GM23248 (cell line): ENCODE measurements around the gene MCFD2. TPM values are rescaled to one million over a fixed set of nuclear protein-coding genes. Genes with fewer than 3 reads are reported as not detected.

Experiments
- DNase-seq: peaks from one replicate; pipeline ENCODE4 v3.0.0-alpha.2; 2015
- H2AFZ ChIP-seq: fragments of 200-600 bp; sonication (generic); 2 replicates; pipeline ENCODE4 v1.6.1; 2016; ENCODE audit warnings: antibody characterized with exemption
- H3F3A ChIP-seq: fragments of 200-600 bp; sonication (generic); 2 replicates; pipeline ENCODE4 v1.6.1; 2016; ENCODE audit warnings: mild to moderate bottlenecking, antibody characterized with exemption, mixed run types; ENCODE audit not compliant: insufficient read depth
- H3K27ac ChIP-seq: fragments of 200-600 bp; sonication (generic); 2 replicates; pipeline ENCODE4 v1.5.1; 2016; ENCODE audit warnings: mild to moderate bottlenecking
- H3K27me3 ChIP-seq: fragments of 200-600 bp; sonication (generic); replicated peaks from 2 replicates; pipeline ENCODE4 v1.6.1; 2016; ENCODE audit warnings: mild to moderate bottlenecking; ENCODE audit not compliant: insufficient read depth
- H3K36me3 ChIP-seq: fragments of 200-600 bp; sonication (generic); 2 replicates; pipeline ENCODE4 v1.6.1; 2016; ENCODE audit warnings: low read depth, mild to moderate bottlenecking
- H3K4me1 ChIP-seq: fragments of 200-600 bp; sonication (generic); 2 replicates; pipeline ENCODE4 v1.6.1; 2016; ENCODE audit warnings: mild to moderate bottlenecking; ENCODE audit not compliant: insufficient read depth
- H3K4me2 ChIP-seq: fragments of 200-600 bp; sonication (generic); one replicate; pipeline ENCODE4 v1.6.1; 2016; ENCODE audit warnings: mild to moderate bottlenecking; ENCODE audit not compliant: unreplicated experiment
- H3K4me3 ChIP-seq: fragments of 200-600 bp; sonication (generic); 2 replicates; pipeline ENCODE4 v1.5.1; 2016; ENCODE audit warnings: mild to moderate bottlenecking
- H3K79me2 ChIP-seq: fragments of 200-600 bp; sonication (generic); 2 replicates; pipeline ENCODE4 v1.6.1; 2016; ENCODE audit warnings: mild to moderate bottlenecking; ENCODE audit not compliant: insufficient read depth
- H3K9ac ChIP-seq: fragments of 200-600 bp; sonication (generic); 2 replicates; pipeline ENCODE4 v1.6.1; 2016; ENCODE audit warnings: mild to moderate bottlenecking
- H3K9me2 ChIP-seq: fragments of 200-600 bp; sonication (generic); 2 replicates; pipeline ENCODE4 v1.6.1; 2016; ENCODE audit warnings: mixed run types, mild to moderate bottlenecking, moderate library complexity; ENCODE audit not compliant: insufficient read depth
- H3K9me3 ChIP-seq: fragments of 200-600 bp; sonication (generic); one replicate; pipeline ENCODE4 v1.6.1; 2017; ENCODE audit warnings: low read depth
- H4K20me1 ChIP-seq: fragments of 200-600 bp; sonication (generic); 2 replicates; pipeline ENCODE4 v1.6.0; 2016; ENCODE audit not compliant: insufficient read depth
- EZH2 ChIP-seq: fragments of 200-600 bp; sonication (generic); IDR thresholded peaks from 2 replicates; pipeline ENCODE4 v1.6.1; 2018; ENCODE audit warnings: antibody characterized with exemption, mild to moderate bottlenecking; ENCODE audit not compliant: insufficient read depth, poor library complexity, severe bottlenecking
- EZH2phosphoT487 ChIP-seq: fragments of 200-600 bp; sonication (generic); IDR thresholded peaks from 2 replicates; pipeline ENCODE4 v1.6.1; 2018; ENCODE audit warnings: antibody characterized with exemption, moderate library complexity, mild to moderate bottlenecking, low read depth; ENCODE audit not compliant: insufficient read depth
- WGBS, 2 experiments: methylation state at CpG; one replicate each; pipeline ENCODE4 v1.1.6; 2015 to 2017; ENCODE audit warnings: low lambda C conversion rate in 2 of 2, low coverage in 1 of 2; ENCODE audit errors: missing lambda C conversion rate in 2 of 2; 5-methylcytosine and 5-hydroxymethylcytosine counted together
- in situ Hi-C: fragments of 300-500 bp; cut with MboI; formaldehyde crosslinking; loops from 2 replicates; pipeline ENCODE4 v1.15.0; 2020
- polyA plus RNA-seq: library from polyadenylated mRNA; unstranded; fragments of >200 nt; fragmentation: Nextera tagmentation; extraction: Ambion mirVana; gene quantifications from 2 replicates; pipeline ENCODE4 v1.2.1, GENCODE V29; 2016
- total RNA-seq: library from RNA; depleted of rRNA; stranded (reverse); fragments of >200 nt; shearing (Covaris generic); gene quantifications from 2 replicates; pipeline ENCODE4 v1.2.3, GENCODE V29; 2014

The MCFD2 gene
- total and polyA plus RNA-seq, 2 experiments from 2014 or later: 298 to 310 TPM

- in situ Hi-C loops: no loop called here
- Histone ChIP-seq H3K27ac (0 out of 2 replicates have a peak overlapping the region, but pooled peaks have one; percentile 0), H3K4me3 (no peak overlapping the region), H3K9me3 (no peaks in the 10 kb centered on the region), H3K79me2 (peaks cover 45% of the 10 kb centered on the region), H3K9me2 (no peaks in the 10 kb centered on the region), H3K4me1 (no peaks in the 10 kb centered on the region), H3F3A (peaks cover 28% of the 10 kb centered on the region), H3K9ac (no peak overlapping the region), H4K20me1 (no peaks in the 10 kb centered on the region), H3K27me3 (no peaks in the 10 kb centered on the region), H2AFZ (no peak overlapping the region), H3K36me3 (peaks cover 32% of the 10 kb centered on the region), H3K4me2 (no peak overlapping the region)
- no peak for TF ChIP-seq EZH2
- TF ChIP-seq EZH2phosphoT487: no peak
- no peak for DNase-seq
Observed at GRCh38 chr2:46902465-46902864, 13.1 kb downstream of the MCFD2 start.

- Histone ChIP-seq H4K20me1 (no peaks in the 10 kb centered on the region), H3K9me3 (no peaks in the 10 kb centered on the region), H3K27ac (no peak overlapping the region), H3F3A (peaks cover 28% of the 10 kb centered on the region), H3K9ac (no peak overlapping the region), H3K4me3 (no peak overlapping the region), H3K79me2 (peaks cover 36% of the 10 kb centered on the region), H2AFZ (no peak overlapping the region), H3K4me1 (no peaks in the 10 kb centered on the region), H3K27me3 (no peaks in the 10 kb centered on the region), H3K9me2 (no peaks in the 10 kb centered on the region), H3K36me3 (peaks cover 24% of the 10 kb centered on the region), H3K4me2 (no peak overlapping the region)
- in situ Hi-C loops: no loop called here
- TF ChIP-seq EZH2phosphoT487 (no peak), EZH2 (no peak)
- WGBS, 2 experiments: 92 to 96% methylated on average over 2 of the region's 2 CpGs
- DNase-seq: no peak
Observed at GRCh38 chr2:46901611-46902010, 14.0 kb downstream of the MCFD2 start.

GRCh38 chr2:46900381-46900780 is 15.2 kb downstream of the MCFD2 start:
- Histone ChIP-seq H3K4me1 (no peaks in the 10 kb centered on the region), H3K9ac (no peak overlapping the region), H4K20me1 (no peaks in the 10 kb centered on the region), H3F3A (peaks cover 28% of the 10 kb centered on the region), H3K27ac (no peak overlapping the region), H3K27me3 (no peaks in the 10 kb centered on the region), H3K4me3 (no peak overlapping the region), H2AFZ (no peak overlapping the region), H3K36me3 (peaks cover 15% of the 10 kb centered on the region), H3K9me3 (no peaks in the 10 kb centered on the region), H3K79me2 (peaks cover 25% of the 10 kb centered on the region), H3K9me2 (no peaks in the 10 kb centered on the region), H3K4me2 (no peak overlapping the region)
- no peak for DNase-seq
- 54 to 60% methylated on average over 3 of the region's 3 CpGs for WGBS, 2 experiments
- in situ Hi-C loops: no loop called here
- no peak for TF ChIP-seq EZH2
- no peak for TF ChIP-seq EZH2phosphoT487

- in situ Hi-C loops: no loop called here
- H3K79me2 ChIP-seq: peaks cover 12% of the 10 kb centered on the region
- H3K4me3 ChIP-seq: no peak overlapping the region
- 94 to 97% methylated on average over 17 of the region's 17 CpGs for WGBS, 2 experiments
- TF ChIP-seq EZH2 (no peak), EZH2phosphoT487 (no peak)
- no peak overlapping the region for H3K27ac ChIP-seq
- H3K9me2 ChIP-seq: no peaks in the 10 kb centered on the region
- H3K9me3 ChIP-seq: no peaks in the 10 kb centered on the region
- peaks cover 3% of the 10 kb centered on the region; the same call in 1 of the 2 replicates for H3K36me3 ChIP-seq
- no peak overlapping the region for H3K9ac ChIP-seq
- H3K4me2 ChIP-seq: no peak overlapping the region
- no peaks in the 10 kb centered on the region for H3K27me3 ChIP-seq
- H3F3A ChIP-seq: peaks cover 28% of the 10 kb centered on the region
- no peak overlapping the region for H2AFZ ChIP-seq
- no peaks in the 10 kb centered on the region for H4K20me1 ChIP-seq
- H3K4me1 ChIP-seq: no peaks in the 10 kb centered on the region
- DNase-seq: no peak
Observed at GRCh38 chr2:46899053-46899452, 16.6 kb downstream of the MCFD2 start.

GRCh38 chr2:46898024-46898423 is 17.6 kb downstream of the MCFD2 start:
- no peaks in the 10 kb centered on the region for H3K36me3 ChIP-seq
- no peaks in the 10 kb centered on the region for H4K20me1 ChIP-seq
- no peak for DNase-seq
- no peak overlapping the region for H3K4me2 ChIP-seq
- peaks cover 34% of the 10 kb centered on the region for H3F3A ChIP-seq
- no peaks in the 10 kb centered on the region for H3K4me1 ChIP-seq
- no peaks in the 10 kb centered on the region for H3K9me2 ChIP-seq
- no peak overlapping the region for H2AFZ ChIP-seq
- in situ Hi-C loops: no loop called here
- no peak overlapping the region for H3K4me3 ChIP-seq
- no peaks in the 10 kb centered on the region for H3K27me3 ChIP-seq
- H3K27ac ChIP-seq: no peak overlapping the region
- no peaks in the 10 kb centered on the region for H3K9me3 ChIP-seq
- H3K79me2 ChIP-seq: peaks cover 4% of the 10 kb centered on the region
- TF ChIP-seq EZH2 (no peak), EZH2phosphoT487 (no peak)
- no peak overlapping the region for H3K9ac ChIP-seq
- WGBS, 2 experiments: 78 to 81% methylated on average over 5 of the region's 5 CpGs
